Common myeloid progenitor, CD34-positive (primary cell): ENCODE measurements around the gene KANK4.

ENCODE experiments used
- CTCF ChIA-PET: fragments of 350-600 bp; sonication (Branson Sonifier 250); formaldehyde crosslinking; loops from one replicate; lab custom pipeline; 2021; ENCODE audit warnings: antibody characterized with exemption; lab: Charles Lee
- POLR2A ChIA-PET: fragments of 350-600 bp; sonication (Branson Sonifier 250); formaldehyde crosslinking; loops from one replicate; lab custom pipeline; 2021; ENCODE audit warnings: antibody characterized with exemption; lab: Charles Lee
- DNase-seq, 3 donors: peaks; one replicate each; pipeline versions ENCODE4 v3.0.0 to v3.0.0-alpha.2; 2013
- H3K27ac ChIP-seq, 2 experiments: 1 replicate in 1 of 2; 2 replicates in 1 of 2; pipeline ENCODE4 v1.7.0; 2013; ENCODE audit warnings: inconsistent platforms in 2 of 2, low read length in 2 of 2, mild to moderate bottlenecking in 2 of 2, low read depth in 1 of 2, moderate library complexity in 1 of 2; ENCODE audit not compliant: severe bottlenecking in 2 of 2, insufficient read depth in 1 of 2, poor library complexity in 1 of 2
- H3K27me3 ChIP-seq, 5 experiments: replicated peaks in 2 of 5; 1 replicate in 3 of 5; 2 replicates in 2 of 5; pipeline versions ENCODE4 v1.6.1 to v1.7.0; 2013; ENCODE audit warnings: low read length in 4 of 5, mild to moderate bottlenecking in 2 of 5, moderate library complexity in 2 of 5, inconsistent platforms in 1 of 5; ENCODE audit not compliant: insufficient read depth in 5 of 5, control insufficient read depth in 4 of 5
- H3K36me3 ChIP-seq, 4 experiments: 1 replicate in 2 of 4; 2 replicates in 2 of 4; pipeline versions ENCODE4 v1.6.1 to v1.7.0; 2013; ENCODE audit warnings: low read length in 3 of 4, control low read depth in 1 of 4, mild to moderate bottlenecking in 1 of 4; ENCODE audit not compliant: control insufficient read depth in 4 of 4, insufficient read depth in 4 of 4
- H3K4me1 ChIP-seq, 4 experiments: 1 replicate in 3 of 4; 2 replicates in 1 of 4; pipeline versions ENCODE4 v1.6.1 to v1.7.1; 2013; ENCODE audit warnings: low read length in 3 of 4, mild to moderate bottlenecking in 3 of 4, control low read depth in 1 of 4, inconsistent platforms in 1 of 4, moderate library complexity in 1 of 4; ENCODE audit not compliant: control insufficient read depth in 4 of 4, insufficient read depth in 4 of 4; ENCODE audit errors: control extremely low read depth in 1 of 4
- H3K4me3 ChIP-seq, 7 experiments: 1 replicate in 4 of 7; 2 replicates in 3 of 7; pipeline versions ENCODE4 v1.5.1 to v1.7.0; 2013; ENCODE audit warnings: mild to moderate bottlenecking in 7 of 7, low read length in 6 of 7, moderate library complexity in 6 of 7, inconsistent platforms in 2 of 7, low read depth in 2 of 7, control low read depth in 1 of 7; ENCODE audit not compliant: insufficient read depth in 4 of 7, control insufficient read depth in 1 of 7; ENCODE audit errors: extremely low read depth in 1 of 7
- H3K9me3 ChIP-seq, 5 experiments: 1 replicate in 4 of 5; 2 replicates in 1 of 5; pipeline versions ENCODE4 v1.6.1 to v1.7.1; 2013; ENCODE audit warnings: low read length in 4 of 5, mild to moderate bottlenecking in 2 of 5, inconsistent platforms in 1 of 5, low read depth in 1 of 5, moderate library complexity in 1 of 5; ENCODE audit not compliant: control insufficient read depth in 4 of 5, insufficient read depth in 2 of 5; ENCODE audit errors: control extremely low read depth in 1 of 5
- WGBS: methylation state at CpG from one replicate; pipeline ENCODE4 v1.1.5; 2013; ENCODE audit not compliant: insufficient coverage; 5-methylcytosine and 5-hydroxymethylcytosine counted together

The KANK4 gene

GRCh38 chr1:62198069-62198780, 121.0 kb downstream of the KANK4 start:
- Histone ChIP-seq H3K4me1 (peaks cover 0 to 8% (median 3%) of the 10 kb centered on the region in 4 experiments), H3K36me3 (no peaks in the 10 kb centered on the region), H3K27me3 (peaks cover 7 to 47% (median 21%) of the 10 kb centered on the region in 5 experiments), H3K27ac (no peak overlapping the region), H3K4me3 (no peak overlapping the region), H3K9me3 (peaks cover 0 to 3% (median 2%) of the 10 kb centered on the region in 5 experiments)
- 61% methylated on average over 5 of the region's 14 CpGs for WGBS
- ChIA-PET CTCF (interaction anchor here (0.8 kb wide), 1 partner anchor 63 kb away, joined by 3 read pairs; no protein-coding TSS in a partner anchor), POLR2A (interaction anchor here (0.6 kb wide), 1 partner anchor 461 kb away, joined by 4 read pairs; no protein-coding TSS in a partner anchor)
- DNase-seq, result peak in 1 of 3 donors; percentile 27

DNA sequence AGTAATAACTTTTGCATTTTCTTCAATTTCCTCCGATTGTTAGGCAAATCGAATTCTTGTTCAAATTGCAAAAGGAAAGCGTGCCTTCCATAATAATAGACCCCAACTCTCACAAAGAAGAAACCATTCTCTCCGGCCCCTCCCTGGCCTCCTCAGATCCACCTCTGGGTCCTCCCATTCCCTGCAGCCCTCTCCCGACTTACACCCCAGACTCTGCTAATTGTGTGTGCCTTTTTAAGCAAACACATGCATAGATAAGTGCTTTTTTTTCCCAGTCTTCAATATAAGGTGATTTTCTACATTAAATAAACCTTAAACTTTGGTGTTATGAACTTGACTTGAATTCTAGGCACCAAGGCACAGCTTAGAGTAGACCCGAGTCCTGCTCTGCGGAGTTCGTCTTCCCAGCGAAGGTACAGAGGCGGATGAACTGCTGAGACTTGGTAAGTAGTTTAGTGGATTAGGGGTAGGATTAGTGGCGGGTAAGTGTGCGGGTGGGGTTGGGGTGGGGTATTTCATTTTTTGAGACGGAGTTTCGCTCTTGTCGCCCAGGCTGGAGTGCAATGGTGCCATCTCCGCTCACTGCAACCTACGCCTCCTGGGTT, 123.0 kb downstream of the KANK4 start:
- WGBS, result 90% methylated on average over 4 of the region's 17 CpGs
- POLR2A ChIA-PET, result no interaction called here
- no peak overlapping the region for H3K4me3 ChIP-seq
- H3K27me3 ChIP-seq, result peaks cover 8 to 47% (median 21%) of the 10 kb centered on the region in 5 experiments
- CTCF ChIA-PET, result interaction anchor here (0.7 kb wide), 1 partner anchor 230 kb away, joined by 3 read pairs; no protein-coding TSS in a partner anchor
- DNase-seq, result no peak
- peaks cover 0 to 8% (median 3%) of the 10 kb centered on the region in 4 experiments for H3K4me1 ChIP-seq
- H3K9me3 ChIP-seq, result peaks cover 0 to 3% (median 2%) of the 10 kb centered on the region in 5 experiments
- H3K36me3 ChIP-seq, result no peaks in the 10 kb centered on the region
- no peak overlapping the region for H3K27ac ChIP-seq

GRCh38 chr1:62194651-62195544, 124.3 kb downstream of the KANK4 start, which contains the start of gene L1TD1:
Gene L1TD1 (plus strand): TSS chr1:62194849. CDS start chr1:62206629, 11,780 bp downstream.
- no peaks in the 10 kb centered on the region for H3K36me3 ChIP-seq
- no peak within 1 kb of the TSS for H3K27ac ChIP-seq
- 14% methylated on average over 47 of the region's 55 CpGs for WGBS
- H3K4me1 ChIP-seq, result peaks cover 0 to 8% (median 3%) of the 10 kb centered on the region in 4 experiments
- H3K4me3 ChIP-seq, result peak within 1 kb of the TSS in 3 of 7 experiments; percentile 6 to 40 (median 19)
- ChIA-PET POLR2A (no interaction called here), CTCF (no interaction called here)
- DNase-seq, result peak in 1 of 3 donors; percentile 2
- H3K27me3 ChIP-seq, result peaks cover 8 to 47% (median 21%) of the 10 kb centered on the region in 5 experiments
- peaks cover 0 to 3% (median 2%) of the 10 kb centered on the region in 5 experiments for H3K9me3 ChIP-seq

DNA sequence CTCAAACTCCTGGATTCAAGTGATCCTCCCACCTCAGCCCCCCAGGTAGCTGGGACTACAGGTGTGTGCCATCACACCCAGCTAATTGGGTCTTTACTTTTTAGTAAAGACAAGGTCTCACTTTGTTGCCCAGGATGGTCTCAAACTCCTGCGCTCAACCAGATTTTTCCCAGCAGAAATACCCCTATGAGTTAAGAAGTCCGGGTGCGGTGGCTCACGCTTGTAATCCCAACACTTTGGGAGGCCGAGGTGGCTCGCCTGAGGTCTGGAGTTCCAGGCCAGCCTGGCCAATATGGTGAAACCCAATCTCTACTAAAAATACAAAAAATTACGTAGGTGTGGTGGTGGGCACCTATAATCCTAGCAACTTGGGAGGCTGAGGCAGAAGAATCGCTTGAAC, 131.1 kb downstream of the KANK4 start:
- Histone ChIP-seq H3K27ac (no peak overlapping the region), H3K4me3 (no peak overlapping the region), H3K9me3 (no peaks in the 10 kb centered on the region), H3K27me3 (no peaks in the 10 kb centered on the region), H3K4me1 (no peaks in the 10 kb centered on the region), H3K36me3 (no peaks in the 10 kb centered on the region)
- no peak for DNase-seq
- POLR2A ChIA-PET, result no interaction called here
- CTCF ChIA-PET, result no interaction called here
- 100% methylated on average over 5 of the region's 8 CpGs for WGBS

DNA sequence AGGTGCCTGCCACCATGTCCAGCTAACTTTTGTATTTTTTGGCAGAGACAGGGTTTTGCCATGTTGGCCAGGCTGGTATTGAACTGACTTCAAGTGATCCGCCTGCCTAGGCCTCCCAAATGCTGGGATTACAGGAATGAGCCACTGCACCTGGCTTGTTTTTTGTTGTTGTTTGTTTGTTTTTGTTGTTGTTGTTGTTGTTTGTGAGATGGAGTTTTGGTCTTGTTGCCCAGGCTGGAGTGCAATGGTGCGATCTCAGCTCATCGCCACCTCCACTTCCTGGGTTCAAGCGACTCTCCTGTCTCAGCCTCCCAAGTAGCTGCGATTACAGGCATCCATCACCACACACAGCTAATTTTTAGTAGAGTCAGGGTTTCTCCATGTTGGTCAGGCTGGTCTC, 131.7 kb downstream of the KANK4 start:
- CTCF ChIA-PET, result no interaction called here
- POLR2A ChIA-PET, result no interaction called here
- DNase-seq, result no peak
- H3K27me3 ChIP-seq, result no peaks in the 10 kb centered on the region
- H3K4me3 ChIP-seq, result no peak overlapping the region
- H3K27ac ChIP-seq, result no peak overlapping the region
- 100% methylated on average over 1 of the region's 5 CpGs for WGBS
- no peaks in the 10 kb centered on the region for H3K9me3 ChIP-seq
- H3K4me1 ChIP-seq, result no peaks in the 10 kb centered on the region
- H3K36me3 ChIP-seq, result no peaks in the 10 kb centered on the region
